Measurements from ENCODE around the gene SOX3.

DNA sequence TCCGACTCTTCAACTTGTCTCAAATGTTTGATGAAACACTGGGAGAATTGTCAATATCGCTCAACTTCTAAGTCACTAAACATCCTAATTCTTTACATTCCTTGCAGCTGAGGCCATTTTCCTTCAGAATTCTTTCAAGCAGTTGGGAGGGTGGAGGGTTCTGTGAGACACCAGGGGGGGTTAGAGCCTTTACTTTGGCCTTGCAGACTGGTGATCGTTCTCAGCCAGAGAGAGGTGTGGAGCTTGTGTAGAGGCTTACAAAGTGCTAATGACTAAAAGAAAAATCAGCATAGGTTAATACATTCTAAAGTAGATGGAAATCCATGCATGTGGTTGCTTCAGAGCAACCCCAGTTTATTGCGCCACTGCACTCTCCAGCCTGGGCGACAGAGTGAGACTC lies 21.3 kb upstream of the SOX3 start:
- TF ChIP-seq CTCF (IDR thresholded peaks at IDR 0.05; ENCODE audit: extremely low read depth in 1 of 2, insufficient read depth in 1 of 2, low read depth in 1 of 2, low read length in 2 of 2) (no peak), POLR2A (IDR thresholded peaks at IDR 0.05; ENCODE audit: low read depth, low read length) (no peak)
